ENCODE results near the gene SOX6. TPM values are rescaled to one million over a fixed set of nuclear protein-coding genes. Genes with fewer than 3 reads are reported as not detected.

Gene SOX6
- polyA plus RNA-seq, 3 donors = 20.4 to 29.3 (median 24.1) TPM

DNA sequence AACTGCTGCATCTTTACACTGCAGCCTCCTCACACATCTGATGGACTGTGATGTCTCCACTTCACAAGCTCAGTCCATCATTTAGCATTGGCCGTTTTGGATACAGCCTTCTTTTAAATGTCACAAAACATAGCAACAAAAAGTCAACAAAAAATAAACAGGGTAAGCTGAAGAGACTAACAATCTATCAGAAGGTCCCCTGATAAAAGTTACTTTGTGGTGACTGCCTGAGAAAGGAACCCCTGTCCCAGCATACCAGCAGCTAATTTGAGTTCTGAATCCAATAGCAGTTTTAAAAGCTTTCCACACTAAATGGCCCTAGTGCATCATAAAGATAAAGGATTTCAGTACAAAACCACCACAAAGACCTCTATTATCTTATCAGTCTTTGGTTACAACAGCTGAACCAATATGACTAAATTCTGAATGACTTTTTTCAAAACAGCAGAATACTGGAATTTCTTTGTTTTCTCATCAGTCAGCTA lies 162.4 kb downstream of the SOX6 start:
- DNase-seq = no peak

DNA sequence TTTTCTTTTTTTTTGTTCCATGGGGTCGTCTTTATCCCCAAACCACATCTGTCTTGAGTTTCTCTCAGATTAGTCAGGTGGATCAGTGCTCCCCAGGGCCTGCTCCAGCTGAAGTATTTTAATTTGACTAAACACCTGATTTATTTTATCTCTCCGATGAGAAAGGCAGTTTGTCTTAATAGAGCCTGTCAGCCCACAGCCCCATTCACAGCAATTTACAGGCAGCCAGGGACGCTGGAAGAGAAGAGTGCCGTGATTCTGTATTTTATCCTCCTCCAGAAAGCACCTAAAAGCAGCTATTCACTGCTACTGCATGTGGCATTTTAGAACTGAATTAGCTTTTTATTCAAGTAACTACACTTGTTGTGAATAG lies 164.5 kb downstream of the SOX6 start:
- peak; percentile 35 for DNase-seq

DNA sequence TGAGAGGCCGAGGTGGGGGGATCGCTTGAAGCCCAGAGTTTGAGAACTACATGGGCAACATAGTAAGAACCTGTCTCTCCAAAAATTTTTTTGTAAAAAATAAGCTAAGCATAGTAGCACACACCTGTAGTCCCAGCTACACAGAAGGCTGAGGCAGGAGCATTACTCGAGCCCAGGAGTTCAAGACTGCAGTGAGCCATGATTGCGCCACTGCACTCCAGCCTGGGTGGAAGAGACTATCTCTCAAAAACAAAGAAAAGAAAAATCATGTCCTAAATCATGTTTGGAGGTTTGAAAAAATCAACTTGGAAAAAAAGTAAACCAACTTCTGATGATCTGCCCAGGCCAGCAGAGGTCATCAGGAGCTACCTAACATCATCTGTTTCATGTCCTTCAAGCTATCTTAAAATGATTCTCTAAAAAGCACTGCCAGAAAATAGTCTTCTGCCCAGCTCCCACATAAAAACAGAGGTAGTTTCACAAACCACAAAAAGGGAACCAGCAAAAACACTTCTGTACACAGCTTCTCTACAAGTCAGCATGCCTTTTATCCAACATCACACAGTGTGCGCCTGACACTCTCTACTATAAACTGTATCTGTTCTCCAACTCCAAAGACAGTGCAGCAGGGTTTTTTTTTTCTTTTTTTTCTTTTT lies 165.0 kb downstream of the SOX6 start:
- no peak for DNase-seq

DNA sequence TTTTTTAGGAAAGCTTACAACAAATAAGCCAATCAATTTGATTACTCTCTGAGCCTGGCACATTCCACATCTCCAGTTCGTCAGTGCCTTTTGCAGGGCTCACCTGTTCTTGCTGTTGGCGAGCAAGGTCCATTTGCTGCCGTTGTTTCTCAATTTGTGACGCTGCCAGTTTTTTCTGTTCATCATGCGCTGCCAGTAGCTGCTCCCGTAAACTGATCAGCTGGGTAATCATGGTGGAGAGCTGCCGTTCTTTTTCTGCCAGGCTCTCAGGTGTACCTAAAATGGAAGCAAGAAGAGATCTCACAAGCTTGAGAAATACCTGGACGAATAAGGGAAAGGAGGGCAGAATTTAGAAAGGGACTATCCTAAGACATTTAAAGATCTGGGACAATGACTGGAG lies 169.7 kb downstream of the SOX6 start:
- no peak for DNase-seq

DNA sequence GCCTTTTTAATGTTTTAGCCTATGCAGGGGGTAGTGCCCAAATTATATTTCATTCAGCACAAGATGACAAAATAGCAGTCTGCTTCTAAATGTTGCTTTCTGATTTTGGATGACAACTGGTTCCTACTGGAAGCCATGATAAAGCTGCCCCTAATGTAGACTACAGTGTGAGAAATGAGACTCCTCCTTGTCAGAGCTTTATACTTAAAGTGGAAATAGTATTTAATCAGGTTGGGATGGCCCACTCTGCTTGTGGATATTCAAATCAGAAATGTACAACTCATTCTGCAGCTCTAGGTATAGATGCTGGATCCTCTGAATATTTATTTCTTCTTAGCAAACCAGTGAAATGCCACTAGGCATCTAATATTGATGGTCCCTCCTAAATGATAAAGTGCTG lies 171.3 kb downstream of the SOX6 start:
- no peak for DNase-seq

DNA sequence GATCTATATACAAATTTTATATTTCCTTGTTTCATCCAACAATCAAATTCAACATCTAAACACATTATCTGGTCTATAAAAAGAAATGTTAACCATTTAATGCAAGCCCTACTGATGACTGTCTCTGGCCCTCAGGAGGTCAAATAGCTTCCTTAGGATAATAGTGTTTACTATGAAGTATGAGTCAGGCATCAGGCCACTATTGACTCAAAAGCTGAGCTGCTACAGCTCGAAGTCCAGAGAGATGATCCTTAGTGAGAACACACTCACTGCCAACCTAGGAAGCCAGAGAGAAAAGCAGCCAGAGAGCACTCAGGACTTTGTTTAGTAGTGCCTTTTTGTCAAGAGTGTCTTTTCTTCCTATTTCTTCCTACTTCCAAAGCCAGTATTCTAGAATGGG lies 171.8 kb downstream of the SOX6 start:
- DNase-seq = no peak

DNA sequence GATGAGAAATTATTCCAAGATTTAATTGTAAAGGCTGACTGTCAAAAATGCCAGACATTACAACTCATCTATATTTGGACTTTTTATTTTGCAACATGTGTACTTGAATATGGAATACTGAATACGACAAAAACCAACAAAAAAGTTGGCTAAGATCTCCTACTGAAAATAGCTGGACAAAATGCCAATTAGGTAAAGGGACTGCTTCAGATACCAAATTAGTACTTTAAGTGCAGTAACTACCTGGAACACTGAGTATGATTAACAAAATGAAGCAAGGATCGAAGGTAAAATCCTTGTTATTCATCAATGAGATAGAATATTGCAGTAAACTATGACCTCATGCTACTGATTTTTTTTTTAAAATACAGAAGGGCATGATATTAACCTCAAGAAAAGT lies 173.8 kb downstream of the SOX6 start:
- DNase-seq = no peak

DNA sequence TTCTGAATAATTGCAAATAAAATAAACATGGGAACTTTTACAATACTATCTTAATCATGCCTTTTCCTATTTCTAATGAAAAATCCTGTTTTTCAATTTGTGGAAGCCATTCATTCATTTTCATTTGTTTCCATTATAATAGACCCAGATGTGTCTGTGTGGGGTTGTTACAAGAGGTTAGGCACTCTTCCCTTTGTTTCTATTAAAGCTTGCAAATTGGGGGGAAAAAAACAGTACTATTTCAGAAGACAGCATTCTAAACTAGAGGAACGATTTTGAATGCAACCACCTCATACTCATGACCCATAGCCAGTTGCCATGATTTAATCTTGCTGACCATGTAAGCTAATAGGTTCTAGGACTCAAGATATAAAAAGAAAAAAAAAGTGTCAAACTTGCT lies 175.5 kb downstream of the SOX6 start:
- no peak for DNase-seq

DNA sequence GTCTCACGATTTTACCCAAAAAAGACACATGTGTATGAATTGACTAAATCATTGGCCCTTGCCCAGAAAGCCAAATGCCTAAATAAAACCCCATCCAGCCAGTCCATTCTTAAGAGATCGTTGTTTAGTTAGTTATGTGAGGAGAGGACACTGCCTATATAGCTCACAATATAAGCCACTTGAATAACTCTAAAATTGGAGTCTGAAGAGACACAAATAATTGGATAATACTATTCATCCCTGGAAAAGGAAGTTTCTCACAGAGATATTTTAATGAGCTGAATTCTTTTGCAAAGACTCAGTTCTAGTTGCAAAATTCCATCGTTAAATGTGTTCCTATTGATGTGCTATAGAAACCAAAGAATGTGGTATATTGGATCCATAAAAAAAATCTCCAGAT lies 176.7 kb downstream of the SOX6 start:
- no peak for DNase-seq

DNA sequence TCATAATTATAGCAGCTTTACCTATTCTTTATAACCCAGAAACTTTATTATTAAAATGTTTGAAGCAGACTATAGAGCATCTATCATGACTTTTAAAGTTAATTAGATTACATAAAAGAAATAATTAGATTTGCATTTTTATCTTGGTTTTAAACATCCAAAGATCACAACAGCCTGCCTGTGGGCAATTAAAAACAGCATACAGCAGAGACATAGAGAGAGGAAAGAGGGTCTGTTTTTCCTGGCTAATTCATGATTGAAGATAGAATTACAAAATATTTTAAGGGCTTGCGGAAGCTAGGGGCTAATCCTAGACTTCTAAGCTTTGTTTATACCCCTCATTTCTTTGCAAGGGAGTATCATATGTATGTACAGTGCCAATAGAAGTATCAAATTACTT lies 178.1 kb downstream of the SOX6 start:
- DNase-seq = no peak

DNA sequence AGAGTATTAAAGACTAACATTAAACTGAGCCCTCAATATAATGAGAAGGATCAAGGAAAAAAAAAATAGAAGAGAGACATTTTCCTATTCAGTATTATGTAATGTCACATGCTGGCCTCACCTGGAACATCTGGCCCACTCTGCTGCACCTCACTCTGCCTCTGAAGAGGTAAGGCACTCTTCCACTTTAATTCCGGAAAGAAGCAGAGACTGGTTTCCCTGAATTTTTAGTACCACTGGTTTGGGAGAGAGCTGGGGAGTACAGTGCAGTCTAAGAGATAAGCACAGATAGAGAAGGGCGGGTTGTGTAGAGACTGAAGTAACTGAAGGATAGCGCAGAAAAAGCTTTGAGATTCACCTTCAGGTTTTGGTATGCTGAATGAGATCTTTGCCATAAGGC lies 178.7 kb downstream of the SOX6 start:
- no peak for DNase-seq

DNA sequence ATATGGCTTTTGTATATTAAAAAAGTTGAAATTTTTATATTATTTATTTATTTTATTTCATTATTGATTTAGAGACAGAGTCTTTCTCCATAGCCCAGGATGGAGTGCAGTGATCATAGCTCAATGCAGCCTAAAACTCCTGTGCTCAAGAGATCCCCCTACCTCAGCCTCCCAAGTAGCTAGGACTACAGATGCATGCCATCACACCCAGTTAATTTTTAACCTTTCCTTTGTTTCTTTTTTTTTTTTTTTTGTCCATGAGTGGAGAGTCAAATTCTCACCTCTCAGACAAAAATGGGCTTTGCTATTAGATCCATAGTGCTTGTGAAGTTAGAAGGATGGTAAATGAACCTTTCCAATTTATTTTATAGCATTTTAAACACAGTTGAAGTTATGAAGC lies 182.5 kb downstream of the SOX6 start:
- DNase-seq = no peak

DNA sequence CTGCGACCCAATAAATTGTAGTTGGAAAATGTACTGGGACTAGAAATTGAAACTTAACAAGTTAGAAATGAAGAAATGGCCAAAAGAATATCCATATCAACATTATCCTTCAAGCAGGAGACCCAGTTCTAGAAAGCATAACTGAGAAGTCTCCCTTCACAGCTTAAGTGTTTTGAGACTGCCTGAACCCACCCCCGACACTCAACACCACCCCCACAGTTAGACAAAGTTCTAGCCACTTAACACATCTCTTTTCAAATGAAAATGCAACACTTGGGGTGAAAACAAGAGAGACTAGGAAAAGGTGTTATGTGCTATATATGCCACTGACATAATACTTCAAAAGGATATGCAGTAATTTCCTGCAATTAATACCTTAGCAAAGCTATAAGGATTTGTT lies 184.5 kb downstream of the SOX6 start:
- DNase-seq = no peak

DNA sequence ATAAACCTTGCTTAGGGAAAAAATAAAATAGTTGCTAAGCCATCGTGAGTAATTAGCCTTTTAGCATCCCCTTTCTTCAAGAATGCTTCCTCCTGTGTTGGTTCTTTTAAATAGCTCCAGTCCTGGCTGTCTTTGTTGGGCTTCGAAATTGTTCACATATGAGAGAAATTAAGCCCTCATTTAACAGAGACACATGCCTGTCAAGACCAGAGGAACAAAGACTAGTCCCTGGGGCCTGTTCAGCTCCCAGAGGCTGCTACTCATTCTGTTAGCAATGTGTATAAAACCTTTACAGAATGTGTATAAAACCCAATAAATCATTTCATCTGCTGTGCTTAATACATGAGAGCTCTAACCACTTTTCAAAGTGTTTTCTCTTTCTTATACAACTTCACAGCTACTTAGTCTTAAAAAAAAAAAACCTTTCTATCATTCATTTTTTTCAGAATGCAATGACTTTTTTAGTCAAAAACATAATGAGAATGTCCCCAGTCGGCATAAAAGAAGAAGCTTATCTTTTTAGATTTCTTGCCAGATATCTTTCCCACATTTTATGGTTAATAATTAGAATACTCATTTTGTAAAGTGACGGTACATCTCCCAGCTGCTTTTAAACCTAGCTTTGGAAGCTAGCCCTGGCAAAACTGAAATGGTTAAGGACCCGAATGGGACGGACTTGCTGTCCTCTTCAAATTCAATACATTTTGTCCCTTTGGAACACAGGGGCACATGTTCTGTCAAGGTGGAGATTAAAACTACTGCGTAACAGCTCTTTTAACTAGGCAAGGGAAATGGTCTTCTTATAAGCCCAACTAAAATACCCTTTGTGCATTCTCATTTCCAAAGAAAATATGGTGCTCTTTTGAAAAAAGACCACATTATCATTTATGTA lies 186.1 kb downstream of the SOX6 start:
- DNase-seq = no peak

DNA sequence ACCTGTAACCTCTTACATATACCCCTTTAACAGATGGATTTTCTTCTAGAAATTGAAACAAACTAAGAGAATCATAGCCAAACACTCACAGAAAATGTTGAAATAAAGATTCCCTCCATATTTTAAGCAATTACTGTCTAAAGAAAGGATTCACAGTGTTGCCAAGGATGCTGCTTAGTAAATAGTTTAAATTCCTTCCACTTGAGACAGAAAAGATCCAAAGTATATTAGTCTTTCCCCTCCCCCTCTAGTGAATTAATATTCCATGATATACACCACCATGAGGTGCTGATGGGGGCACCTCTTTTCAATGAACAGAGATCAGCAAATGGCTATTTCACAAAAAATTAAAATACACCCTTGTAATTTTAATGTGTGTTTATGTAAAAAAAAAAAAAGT lies 186.8 kb downstream of the SOX6 start:
- no peak for DNase-seq

DNA sequence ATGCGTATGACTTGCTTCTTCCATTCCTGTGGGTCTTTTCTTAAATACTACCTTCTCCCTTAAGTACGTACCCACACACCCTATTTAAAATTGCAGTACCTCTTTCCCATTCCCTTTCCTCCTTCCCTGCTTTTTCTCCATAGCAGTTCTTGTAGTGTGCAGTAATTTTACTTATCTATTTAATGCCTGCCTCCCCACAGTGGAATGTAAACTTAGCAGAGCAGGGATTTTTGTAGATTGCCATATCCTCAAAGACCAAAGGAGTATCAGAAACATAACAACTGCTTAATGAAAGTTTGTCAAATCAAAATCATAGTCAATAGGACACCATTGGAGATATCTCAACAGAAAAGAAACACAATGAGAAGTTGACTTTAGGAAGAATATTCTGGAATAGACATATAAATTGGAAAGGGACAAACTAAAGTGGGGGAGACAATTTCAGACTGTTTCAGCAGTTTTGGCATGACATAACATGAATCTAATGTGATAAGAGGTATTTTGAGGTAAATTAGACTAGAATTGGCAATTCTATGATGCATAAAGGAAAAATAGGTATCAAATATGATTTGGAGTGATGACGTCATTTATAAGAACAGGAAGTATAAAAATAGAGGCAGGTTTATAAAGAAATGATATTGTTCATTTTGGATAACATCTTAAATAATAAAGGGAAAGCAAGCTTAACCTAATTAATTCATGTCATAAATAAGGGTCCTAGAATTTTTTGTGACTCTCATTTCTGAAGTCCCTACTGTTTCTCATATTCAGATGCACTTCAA lies 188.4 kb downstream of the SOX6 start:
- no peak for DNase-seq

DNA sequence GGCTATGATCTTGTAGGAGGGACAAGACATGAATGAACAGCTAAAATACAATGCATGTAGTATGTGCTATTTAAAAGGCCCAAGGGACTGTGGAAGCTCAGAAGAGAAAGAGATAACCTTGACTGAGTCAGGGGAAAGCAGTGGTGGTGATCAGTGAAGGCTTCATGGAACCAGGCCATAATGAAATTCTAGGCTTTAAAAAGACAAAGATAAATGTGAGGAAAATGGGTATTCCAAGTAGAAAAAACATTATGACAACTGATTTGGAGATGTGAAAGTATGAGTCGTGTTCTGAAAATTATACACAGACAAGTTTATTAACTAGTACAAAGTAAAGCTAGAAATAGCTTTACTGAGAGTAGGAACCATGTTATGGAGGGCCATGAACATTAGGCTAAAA lies 189.8 kb downstream of the SOX6 start:
- no peak for DNase-seq

DNA sequence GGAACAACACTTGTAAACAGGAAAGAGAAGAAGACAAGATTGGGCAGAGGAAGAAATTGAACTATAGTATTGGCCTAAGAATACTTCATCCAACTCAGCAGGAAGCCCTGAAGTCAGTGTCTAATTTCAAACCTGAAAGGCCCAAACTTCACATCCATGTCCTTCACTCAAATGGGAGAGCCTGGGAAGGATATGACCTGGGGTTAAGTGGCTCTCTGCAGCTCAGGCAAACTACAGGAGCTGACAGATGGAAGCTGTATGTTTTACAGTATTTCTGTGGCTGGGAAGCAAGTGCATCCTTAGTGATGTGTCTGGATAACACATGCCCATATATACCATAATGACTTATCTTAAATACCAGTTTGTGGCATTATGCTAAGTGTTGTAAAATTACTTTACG lies 196.2 kb downstream of the SOX6 start:
- no peak for DNase-seq

DNA sequence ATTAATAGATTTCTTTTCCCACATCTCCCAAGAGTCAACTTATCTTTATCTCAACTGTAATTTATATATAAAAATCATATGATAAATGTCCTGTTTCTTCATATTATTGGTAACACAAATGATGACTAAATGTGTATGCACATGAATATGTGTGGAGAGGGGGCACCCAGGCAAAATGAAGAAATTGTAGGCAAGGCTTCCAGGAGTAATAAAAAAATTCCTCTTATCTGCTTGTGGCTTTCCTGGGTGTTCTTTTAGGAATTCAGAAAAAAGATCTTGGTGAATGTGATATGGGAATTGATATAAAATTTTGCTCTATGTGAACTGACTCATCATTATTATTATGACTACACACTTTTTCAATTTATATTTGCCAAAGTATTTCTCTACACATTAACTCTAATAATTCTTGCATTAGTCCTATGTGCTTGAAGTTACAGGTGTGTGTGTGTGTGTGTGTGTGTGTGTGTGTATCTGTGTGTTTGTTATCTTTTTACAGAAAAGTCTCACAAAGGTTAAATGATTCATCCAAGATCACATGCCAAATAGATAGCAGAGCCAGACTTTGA lies 197.8 kb downstream of the SOX6 start:
- no peak for DNase-seq

DNA sequence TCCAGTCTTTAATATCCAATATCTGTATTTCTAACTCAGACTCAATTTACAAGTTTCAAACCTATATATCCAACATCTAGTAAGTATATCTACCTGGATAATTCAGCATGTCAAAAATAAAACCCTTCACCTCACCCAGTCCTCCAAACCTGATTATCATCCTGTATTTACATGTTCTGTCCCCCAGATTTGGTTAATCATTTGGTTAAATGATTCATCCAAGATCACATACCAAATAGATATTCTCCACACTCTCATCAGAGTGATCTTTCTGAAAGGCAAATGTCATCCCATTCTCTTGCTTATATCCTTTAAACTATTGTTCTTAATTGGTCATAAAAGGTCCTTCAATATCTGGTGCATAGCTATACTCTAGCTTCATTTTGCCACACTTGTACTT lies 199.0 kb downstream of the SOX6 start:
- no peak for DNase-seq

DNA sequence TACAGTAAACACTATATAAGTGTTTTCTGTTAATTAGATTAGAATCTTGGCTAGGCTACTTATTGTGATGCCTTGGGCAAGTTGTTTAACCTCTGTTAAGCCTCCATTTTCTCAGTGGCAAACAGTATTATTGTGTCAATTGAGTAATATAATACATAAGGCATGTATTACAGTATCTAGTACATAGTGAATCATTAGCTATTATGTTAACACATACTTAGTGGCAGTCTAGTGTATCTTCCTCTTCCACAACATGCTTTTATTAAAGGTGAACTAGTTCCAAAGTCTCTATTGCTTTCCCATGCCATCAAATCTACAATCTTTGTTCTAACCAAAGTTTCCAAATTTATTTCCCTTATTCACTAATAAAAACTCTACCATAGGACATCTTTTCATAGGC lies 200.9 kb downstream of the SOX6 start:
- DNase-seq = no peak

DNA sequence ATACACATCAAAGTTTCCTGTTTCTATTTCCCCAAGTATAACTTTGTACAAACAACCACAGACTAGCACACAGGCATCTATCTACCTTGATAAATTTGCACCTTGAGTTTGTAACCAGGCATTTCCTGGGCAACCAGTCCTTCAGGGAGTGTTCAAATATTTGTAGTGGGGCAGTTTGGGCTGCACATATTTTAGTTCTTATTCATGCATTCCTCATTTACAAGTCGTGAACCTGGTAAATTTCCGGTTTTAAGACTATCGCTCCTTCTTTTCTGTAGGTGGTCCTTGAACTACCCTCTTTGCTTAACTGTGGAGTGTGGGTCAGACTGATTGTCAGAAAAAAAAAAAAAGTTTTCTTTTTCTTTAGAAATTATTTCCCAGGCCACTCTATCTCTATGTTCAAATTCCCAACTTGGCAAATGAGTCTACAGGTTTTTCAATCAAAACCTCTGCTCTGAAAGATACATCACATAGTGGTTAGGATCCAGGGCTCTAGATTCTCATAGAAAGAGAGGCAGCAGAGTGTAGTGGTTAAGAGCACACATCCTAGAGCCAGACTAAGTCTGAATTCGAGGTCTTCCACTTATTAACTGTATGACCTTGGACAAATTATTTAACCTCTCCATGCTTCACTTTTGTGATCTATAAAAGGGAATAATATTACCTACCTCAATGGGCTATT lies 201.5 kb downstream of the SOX6 start:
- DNase-seq = no peak

Measured in renal pelvis (tissue), 4 donors.